Suppressor macrophage (primary cell): Measurements from ENCODE around the gene CHST11.
"Not testable (repeated sequence)": the region's sequence is repeated elsewhere in the genome, so short reads cannot be mapped to it uniquely, and the experiment has no call there.

Experiments used
- DNase-seq, 4 experiments: peaks; one replicate each; pipeline ENCODE4 v3.0.0-alpha.2; 2020 to 2022

CHST11 gene

DNA sequence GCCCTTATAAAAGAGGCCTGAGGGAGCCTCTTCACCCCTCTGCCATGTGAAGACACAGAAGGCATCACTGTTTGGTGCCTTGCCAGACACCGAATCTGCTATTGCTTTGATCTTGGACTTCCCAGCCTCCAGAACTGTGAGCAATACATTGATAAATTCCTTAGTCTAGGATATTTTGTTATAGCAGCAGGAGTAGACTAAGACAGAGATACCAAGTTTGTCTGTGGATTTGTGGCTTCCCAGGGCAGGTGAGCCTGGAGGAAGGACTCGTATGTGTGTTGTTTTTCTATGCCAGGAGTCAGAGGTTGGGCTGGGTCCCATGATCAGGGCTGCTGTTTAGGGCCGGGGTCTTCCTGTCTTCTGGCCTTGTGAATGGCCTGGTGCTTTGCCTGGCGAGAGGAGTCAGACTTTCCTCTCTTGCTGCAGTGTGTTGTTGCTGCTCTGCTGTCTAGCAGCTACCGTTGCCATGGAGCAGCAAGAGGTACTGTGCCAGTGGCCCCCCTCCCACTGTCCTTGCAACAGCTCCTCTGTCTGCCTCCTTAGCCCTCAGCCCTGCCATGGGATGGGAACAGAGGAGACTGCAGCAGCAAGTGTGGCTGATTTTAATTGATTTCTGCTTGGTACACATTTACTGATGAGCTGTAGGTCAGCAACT is 111.2 kb downstream of the CHST11 start:
- peak in 1 of 4 experiments; percentile 21 for DNase-seq

DNA sequence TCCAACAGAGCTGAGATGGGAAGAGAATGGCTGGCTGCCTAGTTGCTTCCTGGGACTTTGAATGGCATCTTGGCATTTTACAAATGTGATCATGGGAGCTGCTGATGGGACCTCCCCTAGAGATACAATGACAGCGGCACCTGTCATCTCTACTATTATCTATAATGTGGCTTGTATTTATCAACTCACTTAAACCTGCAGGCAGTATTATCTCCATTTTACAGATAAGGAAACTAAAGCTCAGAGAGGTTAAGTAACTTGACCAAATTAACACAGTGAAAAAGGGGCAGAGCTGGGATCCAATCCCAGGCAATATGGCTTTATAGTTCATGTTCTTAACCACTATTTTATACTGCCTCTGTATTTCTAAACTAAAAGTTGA is 111.7 kb downstream of the CHST11 start:
- no peak for DNase-seq

DNA sequence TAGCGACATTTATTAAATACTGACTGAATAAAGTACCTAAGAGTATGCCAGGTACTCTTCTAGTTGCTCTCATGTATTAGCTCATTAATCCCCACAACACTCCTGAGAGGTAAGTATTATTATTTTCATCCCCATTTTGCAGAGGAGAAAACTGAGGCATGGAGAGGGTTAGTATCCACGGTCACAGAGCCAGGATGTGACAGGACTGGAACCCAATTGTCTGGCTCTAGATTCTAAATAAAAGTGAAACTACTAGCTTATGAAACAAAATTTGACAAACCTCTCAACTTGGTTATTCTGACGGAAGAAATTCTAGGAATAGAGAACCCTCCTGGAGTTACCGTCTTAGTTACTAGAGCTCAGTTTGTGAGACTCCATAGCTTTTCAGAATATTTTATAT is 112.2 kb downstream of the CHST11 start:
- no peak for DNase-seq

DNA sequence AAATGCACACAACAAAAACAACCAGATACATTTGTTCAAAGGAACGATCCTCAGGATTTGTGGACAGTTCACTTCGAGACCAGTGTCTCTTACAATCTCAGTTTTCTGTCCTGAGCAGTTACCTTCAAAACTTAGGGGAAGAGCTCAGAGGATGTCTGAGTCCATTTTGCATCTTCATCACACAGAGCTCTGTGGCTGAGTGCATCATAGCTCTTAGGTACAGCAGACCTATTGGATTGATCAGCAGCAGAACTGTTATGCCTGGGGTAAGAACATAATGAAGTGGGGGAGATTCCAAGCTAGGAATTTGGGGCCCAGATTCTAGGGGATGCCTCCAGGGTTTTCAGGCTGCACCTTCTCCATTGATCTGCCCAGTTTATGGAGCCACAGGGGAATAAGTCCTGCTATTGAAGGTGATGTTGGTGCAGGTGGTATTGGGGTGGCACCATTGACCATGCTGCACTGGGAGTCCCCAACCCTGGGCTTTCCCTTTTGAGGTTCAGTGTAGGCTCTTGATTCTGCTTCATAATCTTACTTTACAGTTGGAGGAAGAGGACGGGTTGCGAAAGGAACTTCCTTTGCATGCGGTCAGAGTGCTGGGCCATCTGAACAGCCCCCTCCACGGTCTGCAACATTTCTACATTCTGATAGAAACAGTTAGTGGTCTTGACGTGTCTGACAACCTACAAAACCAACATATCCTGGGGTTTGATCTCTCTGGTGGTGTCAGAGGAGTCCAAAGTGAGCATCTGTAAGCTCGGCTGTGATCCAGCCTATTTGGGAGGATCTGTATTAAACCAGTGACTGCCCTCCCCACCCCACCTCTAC is 112.8 kb downstream of the CHST11 start:
- peak; percentile 65 to 85 (median 81) for DNase-seq

DNA sequence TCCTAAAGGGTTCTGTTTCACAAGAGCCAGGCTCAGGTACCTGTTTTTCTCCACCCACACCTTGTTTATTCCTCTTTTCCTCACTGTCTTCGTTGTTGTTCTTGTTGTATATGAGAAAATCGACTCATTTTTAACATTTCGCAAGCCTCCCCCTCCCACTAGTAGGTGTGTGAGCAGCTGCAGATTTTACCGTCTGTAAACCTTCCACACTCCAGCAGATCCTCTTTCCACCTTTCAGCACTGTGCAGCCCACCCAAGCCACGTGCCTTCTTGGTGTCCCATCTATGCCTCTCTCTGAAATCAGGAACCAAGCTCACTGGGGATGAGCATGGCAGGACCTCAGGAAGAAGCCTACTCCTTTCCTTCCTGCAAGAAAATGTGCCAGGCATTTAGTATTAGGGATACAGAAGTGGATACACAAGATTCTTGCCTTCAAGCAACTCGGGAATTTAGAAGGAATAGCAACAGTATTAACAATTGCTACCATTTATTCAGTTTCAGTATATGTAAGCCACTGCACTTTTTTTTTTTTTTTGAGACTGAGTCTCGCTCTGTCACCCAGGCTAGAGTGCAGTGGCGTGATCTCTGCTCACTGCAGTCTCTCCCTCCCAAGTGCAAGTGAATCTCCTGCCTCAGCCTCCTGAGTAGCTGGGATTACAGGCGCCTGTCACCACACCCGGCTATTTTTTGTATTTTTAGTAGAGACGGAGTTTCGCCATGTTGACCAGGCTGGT is 113.6 kb downstream of the CHST11 start:
- peak; percentile 32 to 64 (median 52) for DNase-seq

GRCh38 chr12:104571328-104571727 is 114.6 kb downstream of the CHST11 start:
- peak in 3 of 4 experiments; percentile 36 to 43 (median 40) for DNase-seq

- not testable (repeated sequence) for DNase-seq
Measured at GRCh38 chr12:104574353-104574752, 117.6 kb downstream of the CHST11 start.

- peak; percentile 26 to 47 (median 42) for DNase-seq
Measured at GRCh38 chr12:104574758-104575157, 118.0 kb downstream of the CHST11 start.

- DNase-seq = peak; percentile 50 to 78 (median 71)
Measured at GRCh38 chr12:104575442-104576186, 118.9 kb downstream of the CHST11 start.

GRCh38 chr12:104576187-104576778 is 119.5 kb downstream of the CHST11 start:
- no peak for DNase-seq

GRCh38 chr12:104576980-104577580 is 120.3 kb downstream of the CHST11 start:
- DNase-seq = no peak

- DNase-seq = peak; percentile 44 to 74 (median 65)
Measured at GRCh38 chr12:104577581-104577981, 120.8 kb downstream of the CHST11 start.

GRCh38 chr12:104578453-104578852 is 121.7 kb downstream of the CHST11 start:
- peak; percentile 20 to 50 (median 33) for DNase-seq

DNA sequence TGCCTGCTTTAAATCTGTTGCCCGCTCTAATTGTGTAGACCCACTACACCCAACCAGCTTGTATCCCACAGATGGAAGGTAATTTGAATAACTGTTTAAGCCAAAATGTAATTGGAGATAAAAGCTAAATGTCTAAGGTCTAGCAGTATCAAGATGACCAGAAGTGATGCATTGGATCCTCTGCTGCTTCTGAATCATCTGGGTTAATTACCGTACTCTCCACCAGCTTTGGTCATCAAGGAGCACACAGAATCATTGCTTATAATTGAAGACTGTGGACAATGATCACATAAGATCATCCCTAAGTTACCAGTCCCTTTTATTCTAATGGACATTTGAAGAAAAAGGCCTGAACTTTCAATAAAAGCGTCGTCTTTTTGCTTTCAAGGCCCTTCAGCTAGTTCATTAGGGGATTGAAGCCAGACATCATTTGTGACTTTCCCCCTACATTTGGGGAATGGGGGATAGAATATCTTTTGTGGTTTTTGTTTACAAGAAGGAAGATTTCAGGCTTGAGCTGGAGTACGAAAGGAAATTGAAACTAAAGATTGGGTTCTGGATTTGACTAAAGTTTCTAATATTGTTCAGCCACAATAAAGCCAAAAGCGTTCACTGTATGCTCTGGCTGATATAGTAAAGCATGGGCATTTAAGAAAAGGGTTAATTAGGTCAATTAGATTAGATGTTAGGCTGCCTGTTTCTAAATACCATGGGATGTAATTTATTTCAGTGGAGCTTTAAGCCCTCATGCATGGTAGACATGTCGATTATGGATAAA is 123.2 kb downstream of the CHST11 start:
- DNase-seq = no peak

DNA sequence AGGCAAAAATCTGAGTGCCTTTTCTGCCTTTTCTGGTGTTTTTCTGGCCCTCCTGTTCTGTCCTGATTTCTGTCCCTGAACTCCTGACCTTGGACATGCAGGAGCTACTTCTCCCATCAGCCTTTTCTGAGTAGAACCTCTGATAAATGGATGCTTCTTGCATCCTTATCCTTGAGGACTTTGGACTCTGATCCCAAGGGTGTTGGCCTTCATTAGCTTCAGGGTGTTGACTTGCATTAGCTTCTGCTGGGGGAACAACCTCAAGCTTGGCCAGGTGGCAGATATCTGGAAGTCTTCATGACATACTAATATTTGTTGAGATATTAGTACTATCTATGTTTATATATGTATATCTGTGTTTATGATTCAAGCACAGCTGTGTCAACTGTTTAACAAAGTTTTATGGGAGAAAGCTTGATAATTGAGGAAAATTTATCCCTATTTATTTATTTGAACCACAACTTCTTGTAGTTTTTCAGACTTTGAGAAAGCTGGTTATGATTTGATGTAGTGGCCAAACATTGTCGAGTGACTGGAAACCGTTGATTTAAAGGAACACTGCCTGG is 124.3 kb downstream of the CHST11 start:
- DNase-seq = no peak

GRCh38 chr12:104582739-104583138 is 126.0 kb downstream of the CHST11 start:
- no peak for DNase-seq

- peak; percentile 25 to 74 (median 54) for DNase-seq
Measured at GRCh38 chr12:104583301-104583700, 126.6 kb downstream of the CHST11 start.

DNA sequence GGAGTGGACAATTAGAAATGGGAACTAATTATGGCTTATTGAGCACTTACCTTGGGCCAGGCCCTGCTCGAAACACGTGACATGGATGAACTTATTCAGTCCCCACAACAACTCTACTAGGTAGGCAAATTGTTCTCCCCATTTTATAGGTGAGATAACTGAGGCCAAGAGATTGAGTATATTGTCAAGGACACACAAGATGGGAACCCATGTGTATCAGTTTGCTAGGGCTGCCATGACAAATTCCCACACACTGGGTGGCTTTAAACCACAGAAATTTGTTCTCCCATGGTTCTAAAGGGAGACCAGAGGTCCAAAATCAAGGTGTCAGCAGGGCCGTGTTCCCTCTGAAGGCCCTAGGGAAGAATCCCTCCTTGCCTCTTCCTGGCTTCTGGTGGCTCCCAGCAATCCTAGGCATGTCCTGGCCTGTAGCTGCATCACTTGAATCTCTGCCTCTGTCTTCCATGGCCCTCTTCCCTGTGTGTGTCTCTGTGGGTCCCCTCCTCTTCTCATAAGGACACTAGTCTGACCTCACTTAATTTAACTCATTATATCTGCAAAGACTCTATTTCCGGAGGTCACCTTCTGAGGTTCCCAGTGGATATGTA is 128.8 kb downstream of the CHST11 start:
- DNase-seq = no peak

DNA sequence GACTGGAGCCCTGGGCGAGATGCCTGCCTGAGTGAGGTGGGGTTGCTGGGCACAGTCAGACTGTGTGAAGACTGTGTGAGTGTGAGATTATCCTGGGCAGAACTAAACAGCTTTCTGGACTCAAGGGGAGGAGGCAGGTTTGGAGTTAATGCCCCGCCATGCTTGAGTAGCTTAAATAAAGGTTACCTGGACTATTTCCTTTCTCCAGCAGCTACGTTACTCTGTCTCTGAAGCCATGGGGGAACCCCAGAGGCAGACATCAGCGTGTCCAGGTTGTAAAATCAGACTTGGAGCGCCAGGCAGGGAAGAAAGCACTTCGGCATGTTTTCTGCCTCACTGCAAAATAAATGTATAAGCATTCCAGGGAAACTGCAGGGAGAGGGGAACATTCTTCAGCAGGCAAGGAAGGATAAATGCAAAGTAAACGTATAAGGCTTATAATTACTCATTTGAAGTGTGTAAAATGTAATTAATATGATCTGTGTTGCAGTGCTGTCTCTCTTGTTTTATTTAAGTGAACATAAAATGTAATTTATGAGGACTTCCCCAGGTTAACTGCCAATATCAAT is 129.7 kb downstream of the CHST11 start:
- no peak for DNase-seq
